KMS-11 (cell line): ENCODE measurements around the gene LBR.

Experiments
- H2AFZ ChIP-seq: fragments of 200-600 bp; sonication (generic); 2 replicates; pipeline ENCODE4 v1.6.1; 2016; ENCODE audit warnings: antibody characterized with exemption, mixed run types, low read depth
- H3K27ac ChIP-seq: fragments of 200-600 bp; sonication (generic); 2 replicates; pipeline ENCODE4 v1.6.1; 2016; ENCODE audit warnings: mild to moderate bottlenecking, mixed run types
- H3K27me3 ChIP-seq: fragments of 200-600 bp; sonication (generic); 2 replicates; pipeline ENCODE4 v1.6.1; 2017; ENCODE audit warnings: mild to moderate bottlenecking, low read depth, mixed run types, moderate library complexity; ENCODE audit not compliant: insufficient read depth
- H3K36me3 ChIP-seq: fragments of 200-600 bp; sonication (generic); 2 replicates; pipeline ENCODE4 v1.6.1; 2017; ENCODE audit warnings: mild to moderate bottlenecking, mixed run types; ENCODE audit not compliant: insufficient read depth
- H3K4me1 ChIP-seq: fragments of 200-600 bp; sonication (generic); 2 replicates; pipeline ENCODE4 v1.6.1; 2016; ENCODE audit warnings: mild to moderate bottlenecking, low read depth, mixed run types; ENCODE audit not compliant: poor library complexity, severe bottlenecking
- H3K4me2 ChIP-seq: fragments of 200-600 bp; sonication (generic); 2 replicates; pipeline ENCODE4 v1.7.0; 2016; ENCODE audit warnings: mild to moderate bottlenecking, mixed run types
- H3K4me3 ChIP-seq: fragments of 200-600 bp; sonication (generic); IDR thresholded peaks from 2 replicates; pipeline ENCODE4 v1.6.1; 2017; ENCODE audit warnings: low read depth, low read length, mixed read lengths; ENCODE audit not compliant: insufficient read depth
- H3K79me2 ChIP-seq: fragments of 200-600 bp; sonication (generic); 2 replicates; pipeline ENCODE4 v1.6.1; 2016; ENCODE audit warnings: low read depth, mixed run types; ENCODE audit not compliant: insufficient read depth
- H3K9ac ChIP-seq: fragments of 200-600 bp; sonication (generic); 2 replicates; pipeline ENCODE4 v1.6.1; 2016; ENCODE audit warnings: mild to moderate bottlenecking, mixed run types
- H4K20me1 ChIP-seq: fragments of 200-600 bp; sonication (generic); 2 replicates; pipeline ENCODE4 v1.6.1; 2016; ENCODE audit warnings: mild to moderate bottlenecking, mixed run types; ENCODE audit not compliant: insufficient read depth
- TF ChIP-seq, protein P1 (sequence below): fragments of 200-600 bp; sonication (generic); conservative IDR thresholded peaks from 2 replicates; pipeline ENCODE4 v1.6.1; 2017; ENCODE audit warnings: low read depth, mild to moderate bottlenecking, antibody characterized with exemption, low read length, moderate library complexity, mixed read lengths

Gene LBR

DNA sequence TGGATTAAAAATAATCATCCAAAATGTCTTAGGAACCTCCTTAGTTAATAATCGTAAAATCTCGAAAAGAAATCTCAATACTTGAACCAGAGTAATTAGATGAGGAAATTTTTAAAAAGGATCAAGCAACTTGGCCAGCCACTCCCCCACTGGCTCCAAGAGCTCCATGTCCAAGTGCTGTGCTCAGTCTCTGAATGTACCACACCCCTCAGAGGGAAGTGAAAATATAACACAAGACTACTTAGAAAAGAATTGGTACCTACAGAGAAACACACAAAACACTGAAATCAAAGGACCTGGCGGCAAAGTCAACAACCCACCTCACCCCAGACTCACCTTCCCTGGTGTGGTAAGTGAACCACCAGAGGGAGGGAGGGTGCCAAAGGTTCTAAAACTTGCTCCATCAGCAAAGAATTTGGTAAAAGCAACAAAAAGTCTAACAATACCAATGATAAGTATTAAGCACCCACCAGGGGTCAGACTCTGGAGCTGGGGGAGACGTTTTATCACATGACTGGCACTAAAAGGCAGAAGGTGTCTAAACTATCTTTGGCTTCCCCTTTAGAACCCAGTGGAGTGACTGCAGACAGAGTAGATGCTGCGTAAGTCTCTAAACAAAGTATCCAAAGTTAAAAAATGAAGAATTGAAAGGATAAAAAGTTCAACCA is 14.0 kb downstream of the LBR start:
- Histone ChIP-seq H3K36me3 (peaks cover 11% of the 10 kb centered on the region; the same call in 1 of the 2 replicates), H2AFZ (no peak overlapping the region), H3K9ac (no peak overlapping the region), H4K20me1 (no peaks in the 10 kb centered on the region), H3K79me2 (peaks cover 11% of the 10 kb centered on the region), H3K4me2 (no peak overlapping the region), H3K4me3 (no peak overlapping the region), H3K27ac (no peak overlapping the region), H3K27me3 (no peaks in the 10 kb centered on the region), H3K4me1 (no peaks in the 10 kb centered on the region)
- TF ChIP-seq, protein P1, sequence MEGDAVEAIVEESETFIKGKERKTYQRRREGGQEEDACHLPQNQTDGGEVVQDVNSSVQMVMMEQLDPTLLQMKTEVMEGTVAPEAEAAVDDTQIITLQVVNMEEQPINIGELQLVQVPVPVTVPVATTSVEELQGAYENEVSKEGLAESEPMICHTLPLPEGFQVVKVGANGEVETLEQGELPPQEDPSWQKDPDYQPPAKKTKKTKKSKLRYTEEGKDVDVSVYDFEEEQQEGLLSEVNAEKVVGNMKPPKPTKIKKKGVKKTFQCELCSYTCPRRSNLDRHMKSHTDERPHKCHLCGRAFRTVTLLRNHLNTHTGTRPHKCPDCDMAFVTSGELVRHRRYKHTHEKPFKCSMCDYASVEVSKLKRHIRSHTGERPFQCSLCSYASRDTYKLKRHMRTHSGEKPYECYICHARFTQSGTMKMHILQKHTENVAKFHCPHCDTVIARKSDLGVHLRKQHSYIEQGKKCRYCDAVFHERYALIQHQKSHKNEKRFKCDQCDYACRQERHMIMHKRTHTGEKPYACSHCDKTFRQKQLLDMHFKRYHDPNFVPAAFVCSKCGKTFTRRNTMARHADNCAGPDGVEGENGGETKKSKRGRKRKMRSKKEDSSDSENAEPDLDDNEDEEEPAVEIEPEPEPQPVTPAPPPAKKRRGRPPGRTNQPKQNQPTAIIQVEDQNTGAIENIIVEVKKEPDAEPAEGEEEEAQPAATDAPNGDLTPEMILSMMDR: no peak

DNA sequence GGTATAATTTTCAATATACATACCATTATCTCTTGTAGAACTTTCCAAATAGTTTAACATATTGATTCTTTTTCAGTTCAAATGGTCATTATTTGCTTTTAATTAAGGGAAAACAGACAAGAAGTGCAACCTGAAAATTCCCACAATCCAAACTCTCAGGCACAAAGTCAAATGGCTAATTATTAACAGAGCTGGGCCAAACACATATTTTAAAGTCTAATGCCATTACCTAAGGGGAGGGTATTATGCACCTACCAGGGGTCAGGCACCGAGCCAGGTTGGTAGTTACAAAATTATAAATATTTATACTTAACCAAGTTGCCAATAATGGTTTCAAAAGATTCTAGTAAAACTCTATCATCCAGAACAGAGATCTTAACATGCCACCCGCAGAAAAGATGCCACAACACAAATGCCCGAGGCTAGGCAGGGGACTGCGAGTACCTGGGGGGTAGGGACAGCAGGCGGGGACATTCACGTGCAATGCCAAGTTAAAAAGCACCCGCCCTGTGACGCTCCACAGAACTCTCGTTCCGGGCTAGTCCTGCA is 15.0 kb downstream of the LBR start:
- Histone ChIP-seq H4K20me1 (no peaks in the 10 kb centered on the region), H3K79me2 (peaks cover 6% of the 10 kb centered on the region)
- TF ChIP-seq, protein P1: no peak

DNA sequence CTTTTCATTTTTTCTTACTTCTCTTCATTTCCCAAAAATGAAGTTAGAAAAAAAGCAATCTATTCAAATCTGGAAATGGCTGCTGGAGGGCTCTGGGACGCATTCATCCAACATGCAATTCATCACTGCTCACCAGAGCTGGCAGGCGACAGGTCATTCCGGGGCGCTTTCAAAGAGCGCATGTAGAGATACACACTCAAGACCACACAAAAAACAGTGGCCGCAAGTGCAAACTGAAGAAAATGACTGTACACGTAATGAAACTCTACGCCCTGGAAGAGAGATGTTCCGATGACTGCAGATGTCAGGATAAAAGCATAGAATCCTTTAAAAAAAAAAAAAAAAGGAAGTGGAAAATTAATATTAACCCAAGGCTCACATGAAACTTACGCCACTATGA is 15.5 kb downstream of the LBR start:
- Histone ChIP-seq H3K27ac (no peak overlapping the region), H3K9ac (no peak overlapping the region), H2AFZ (no peak overlapping the region), H4K20me1 (no peaks in the 10 kb centered on the region), H3K27me3 (no peaks in the 10 kb centered on the region), H3K79me2 (peaks cover 6% of the 10 kb centered on the region; the same call in 1 of the 2 replicates), H3K4me3 (no peak overlapping the region), H3K36me3 (peaks cover 5% of the 10 kb centered on the region; the same call in 1 of the 2 replicates), H3K4me1 (no peaks in the 10 kb centered on the region), H3K4me2 (no peak overlapping the region)
- TF ChIP-seq, protein P1: no peak

More for the DNA sequence above, 15.0 kb downstream of the LBR start:
- no peaks in the 10 kb centered on the region for H3K27me3 ChIP-seq
- peaks cover 9% of the 10 kb centered on the region; the same call in 1 of the 2 replicates for H3K36me3 ChIP-seq
- no peak overlapping the region for H3K9ac ChIP-seq
- no peak overlapping the region for H3K4me3 ChIP-seq
- H3K27ac ChIP-seq: no peak overlapping the region
- H2AFZ ChIP-seq: no peak overlapping the region
- no peak overlapping the region for H3K4me2 ChIP-seq
- H3K4me1 ChIP-seq: no peaks in the 10 kb centered on the region

DNA sequence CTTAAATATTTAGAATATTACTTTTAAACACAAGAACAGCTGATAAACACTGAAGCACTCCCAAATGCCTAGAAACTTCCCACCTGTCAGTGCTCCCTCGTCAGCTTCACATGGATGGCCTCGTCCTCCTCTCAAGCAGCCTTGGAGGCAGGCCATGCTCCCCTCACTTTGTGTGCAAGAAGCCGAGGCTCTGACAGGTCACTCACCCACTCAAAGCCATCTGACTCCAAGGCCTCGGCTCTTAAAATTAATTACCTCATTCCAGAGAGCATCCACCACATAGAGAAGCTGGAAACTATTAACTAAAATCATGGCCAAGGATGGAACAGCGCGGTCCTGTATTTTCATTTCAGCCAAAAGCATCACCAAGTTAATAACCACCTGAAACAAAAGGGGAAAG is 17.8 kb downstream of the LBR start:
- H3K27me3 ChIP-seq: no peaks in the 10 kb centered on the region
- no peak overlapping the region for H3K27ac ChIP-seq
- H3K4me3 ChIP-seq: no peak overlapping the region
- no peak overlapping the region for H2AFZ ChIP-seq
- no peaks in the 10 kb centered on the region for H4K20me1 ChIP-seq
- no peak overlapping the region for H3K4me2 ChIP-seq
- H3K9ac ChIP-seq: no peak overlapping the region
- H3K36me3 ChIP-seq: peaks cover 5% of the 10 kb centered on the region; the same call in 1 of the 2 replicates
- peaks cover 6% of the 10 kb centered on the region; the same call in 1 of the 2 replicates for H3K79me2 ChIP-seq
- H3K4me1 ChIP-seq: no peaks in the 10 kb centered on the region
- TF ChIP-seq, protein P1: no peak
